ENCODE data around the gene POU6F1.

Gene POU6F1

GRCh38 chr12:51160814-51161459 lies 56.9 kb downstream of the POU6F1 start:
- no peak for DNase-seq

GRCh38 chr12:51156245-51156765 lies 61.6 kb downstream of the POU6F1 start:
- no peak for DNase-seq

- DNase-seq = no peak
Observed at GRCh38 chr12:51152953-51153352, 64.9 kb downstream of the POU6F1 start.

- no peak for DNase-seq
Observed at GRCh38 chr12:51150777-51151176, 67.1 kb downstream of the POU6F1 start.

GRCh38 chr12:51147309-51147708 lies 70.6 kb downstream of the POU6F1 start:
- DNase-seq = no peak

- DNase-seq = no peak
Observed at GRCh38 chr12:51139292-51139844, 78.5 kb downstream of the POU6F1 start.

All from NCI-H446 treated with DMSO at 0.1 percent for 48 hours (cell line).